ENCODE measurements around the gene RAD23A. TPM values are rescaled to one million over a fixed set of nuclear protein-coding genes. Genes with fewer than 3 reads are reported as not detected.
"Not testable (repeated sequence)": the region's sequence is repeated elsewhere in the genome, so short reads cannot be mapped to it uniquely, and the experiment has no call there.

Gene RAD23A
- total RNA-seq, 1 donor from 2014 or later, result 37.7 TPM

- no peaks in the 10 kb centered on the region for H3K27me3 ChIP-seq
- H3K9ac ChIP-seq, result no peak overlapping the region
- H3K4me1 Mint-ChIP-seq, result peaks cover 16% of the 10 kb centered on the region
- H3K36me3 Mint-ChIP-seq, result peaks cover 14% of the 10 kb centered on the region
- no peaks in the 10 kb centered on the region for H3K4me1 ChIP-seq
- H3K36me3 ChIP-seq, result no peaks in the 10 kb centered on the region
- H3F3A ChIP-seq (ENCODE audit: low read depth), result peaks cover 59% of the 10 kb centered on the region
- no peak overlapping the region for H2AFZ ChIP-seq (replicated peaks)
- H4K20me1 ChIP-seq (ENCODE audit: low read depth), result peaks cover 15% of the 10 kb centered on the region
- H3K79me2 ChIP-seq (ENCODE audit: low read depth), result peaks cover 34% of the 10 kb centered on the region
- H3K4me3 Mint-ChIP-seq, result peak overlapping the region; percentile 39
- no peak overlapping the region for H3K4me3 ChIP-seq
- H3K27ac ChIP-seq, result no peak overlapping the region
- H3K4me2 ChIP-seq, result no peak overlapping the region
- H3K27ac Mint-ChIP-seq, result no peak overlapping the region
- TF ChIP-seq CTCF (IDR thresholded peaks at IDR 0.05), result no peak
- no peak for TF ChIP-seq EZH2phosphoT487 (IDR thresholded peaks at IDR 0.05)
- TF ChIP-seq EZH2 (IDR thresholded peaks at IDR 0.05), result no peak
- H3K9me3 Mint-ChIP-seq, result no peaks in the 10 kb centered on the region
- no peak for DNase-seq (ENCODE audit: low spot score)
- H3K27me3 Mint-ChIP-seq (ENCODE audit: insufficient read depth, low read depth), result peaks cover 8% of the 10 kb centered on the region
- H3K9me3 ChIP-seq (ENCODE audit: low read depth), result no peaks in the 10 kb centered on the region
Observed at GRCh38 chr19:12954612-12954962, 8.9 kb downstream of the RAD23A start.

GRCh38 chr19:12955575-12955974 is 9.9 kb downstream of the RAD23A start:
- H3K4me3 ChIP-seq, result peak overlapping the region; percentile 82

GRCh38 chr19:12955996-12956395 is 10.3 kb downstream of the RAD23A start:
- no peaks in the 10 kb centered on the region for H3K36me3 ChIP-seq
- peak overlapping the region; percentile 82 for H3K4me3 ChIP-seq
- Mint-ChIP-seq H3K27ac (no peak overlapping the region), H3K4me3 (peak overlapping the region; percentile 88), H3K9me3 (no peaks in the 10 kb centered on the region), H3K27me3 (ENCODE audit: insufficient read depth, low read depth) (peaks cover 6% of the 10 kb centered on the region), H3K36me3 (peaks cover 8% of the 10 kb centered on the region), H3K4me1 (peaks cover 16% of the 10 kb centered on the region)
- no peaks in the 10 kb centered on the region for H3K4me1 ChIP-seq
- no peaks in the 10 kb centered on the region for H3K9me3 ChIP-seq (ENCODE audit: low read depth)
- peaks cover 57% of the 10 kb centered on the region for H3F3A ChIP-seq (ENCODE audit: low read depth)
- no peak overlapping the region for H2AFZ ChIP-seq (replicated peaks)
- H3K27ac ChIP-seq, result no peak overlapping the region
- TF ChIP-seq CTCF (IDR thresholded peaks at IDR 0.05), result no peak
- no peak for DNase-seq (ENCODE audit: low spot score)
- no peaks in the 10 kb centered on the region for H3K27me3 ChIP-seq
- peaks cover 15% of the 10 kb centered on the region for H4K20me1 ChIP-seq (ENCODE audit: low read depth)
- H3K9ac ChIP-seq, result no peak overlapping the region
- peaks cover 34% of the 10 kb centered on the region for H3K79me2 ChIP-seq (ENCODE audit: low read depth)
- peak overlapping the region; percentile 83 for H3K4me2 ChIP-seq

More at GRCh38 chr19:12955575-12955974, 9.9 kb downstream of the RAD23A start:
- H3K9ac ChIP-seq; H2AFZ ChIP-seq (replicated peaks); H3K36me3 ChIP-seq; H3K36me3 Mint-ChIP-seq; H3K27me3 ChIP-seq; H3K27ac Mint-ChIP-seq; H3K27me3 Mint-ChIP-seq (ENCODE audit: insufficient read depth, low read depth); H3K4me1 ChIP-seq; H3K9me3 ChIP-seq (ENCODE audit: low read depth); DNase-seq (ENCODE audit: low spot score); H3K9me3 Mint-ChIP-seq; H3K27ac ChIP-seq: not testable (repeated sequence)
- Histone ChIP-seq H3K79me2 (ENCODE audit: low read depth) (peaks cover 34% of the 10 kb centered on the region), H3K4me2 (peak overlapping the region; percentile 83), H4K20me1 (ENCODE audit: low read depth) (peaks cover 15% of the 10 kb centered on the region), H3F3A (ENCODE audit: low read depth) (peaks cover 59% of the 10 kb centered on the region)
- peaks cover 16% of the 10 kb centered on the region for H3K4me1 Mint-ChIP-seq
- peak overlapping the region; percentile 88 for H3K4me3 Mint-ChIP-seq

DNA sequence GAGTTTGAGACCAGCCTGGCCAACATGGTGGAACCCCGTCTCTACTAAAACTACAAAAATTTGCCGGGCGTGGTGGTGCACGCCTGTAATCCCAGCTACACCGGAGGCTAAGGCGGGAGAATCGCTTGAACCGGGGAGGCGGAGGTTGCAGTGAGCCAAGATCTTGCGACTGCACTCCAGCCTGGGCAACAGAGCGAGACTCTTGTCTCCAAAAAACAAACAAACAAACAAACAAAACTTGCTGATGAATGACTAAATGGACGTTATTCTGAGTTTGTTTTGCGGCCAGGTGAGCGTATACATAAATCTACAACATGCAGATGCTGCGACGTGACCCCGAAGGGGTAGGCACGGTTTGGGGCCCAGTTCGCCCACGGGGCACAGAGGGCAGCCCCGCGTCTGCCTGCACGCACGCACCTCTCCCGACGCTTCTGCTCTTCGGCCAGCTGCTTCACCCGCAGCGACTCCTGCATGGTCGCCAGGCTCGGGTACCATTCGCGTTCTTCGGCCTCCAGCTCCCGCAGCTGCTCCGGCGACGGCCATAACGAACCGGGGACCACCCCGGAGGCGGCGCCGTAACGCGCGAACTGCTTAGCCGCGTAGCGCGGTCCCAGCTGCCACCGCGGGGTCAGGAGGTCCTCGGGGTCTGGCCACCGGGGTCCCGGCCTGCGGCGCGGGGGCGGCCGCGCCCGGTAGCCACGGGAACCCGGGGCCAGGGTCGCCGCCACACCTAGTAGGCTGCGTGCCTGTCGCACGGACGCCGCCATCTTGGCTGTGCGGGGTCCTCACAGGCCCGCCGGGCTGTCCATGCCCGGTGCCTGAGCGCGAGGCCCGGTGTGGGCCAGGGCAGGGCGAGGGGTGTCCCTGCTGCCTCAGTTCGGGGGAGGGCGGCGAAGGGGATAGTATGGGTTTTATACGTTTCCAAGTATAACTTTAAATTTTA is 11.1 kb downstream of the RAD23A start, which contains the start of gene GADD45GIP1:
TSS of gene GADD45GIP1 (minus strand) at position 778 of the 943 bp plus-strand sequence. CDS start at position 767, 11 bp downstream.
- Histone ChIP-seq H3K79me2 (ENCODE audit: low read depth) (peaks cover 34% of the 10 kb centered on the region), H3K4me3 (peak within 1 kb of the TSS; percentile 82), H3K4me2 (peak within 1 kb of the TSS; percentile 83), H3K27ac (peak within 1 kb of the TSS; percentile 72), H3K9me3 (ENCODE audit: low read depth) (no peaks in the 10 kb centered on the region), H3K9ac (peak within 1 kb of the TSS; percentile 73), H3K36me3 (no peaks in the 10 kb centered on the region), H2AFZ (replicated peaks) (peak within 1 kb of the TSS; percentile 77), H4K20me1 (ENCODE audit: low read depth) (peaks cover 15% of the 10 kb centered on the region), H3F3A (ENCODE audit: low read depth) (peaks cover 51% of the 10 kb centered on the region), H3K4me1 (no peaks in the 10 kb centered on the region), H3K27me3 (no peaks in the 10 kb centered on the region)
- no peak for TF ChIP-seq EZH2phosphoT487 (IDR thresholded peaks at IDR 0.05)
- TF ChIP-seq EZH2 (IDR thresholded peaks at IDR 0.05), result no peak
- TF ChIP-seq CTCF (IDR thresholded peaks at IDR 0.05), result no peak
- peaks cover 6% of the 10 kb centered on the region for H3K36me3 Mint-ChIP-seq
- H3K4me3 Mint-ChIP-seq, result peak within 1 kb of the TSS; percentile 88
- H3K4me1 Mint-ChIP-seq, result peaks cover 16% of the 10 kb centered on the region
- peak within 1 kb of the TSS; percentile 90 for H3K27ac Mint-ChIP-seq
- H3K9me3 Mint-ChIP-seq, result no peaks in the 10 kb centered on the region
- peaks cover 6% of the 10 kb centered on the region for H3K27me3 Mint-ChIP-seq (ENCODE audit: insufficient read depth, low read depth)
- DNase-seq (ENCODE audit: low spot score), result peak; percentile 89

DNA sequence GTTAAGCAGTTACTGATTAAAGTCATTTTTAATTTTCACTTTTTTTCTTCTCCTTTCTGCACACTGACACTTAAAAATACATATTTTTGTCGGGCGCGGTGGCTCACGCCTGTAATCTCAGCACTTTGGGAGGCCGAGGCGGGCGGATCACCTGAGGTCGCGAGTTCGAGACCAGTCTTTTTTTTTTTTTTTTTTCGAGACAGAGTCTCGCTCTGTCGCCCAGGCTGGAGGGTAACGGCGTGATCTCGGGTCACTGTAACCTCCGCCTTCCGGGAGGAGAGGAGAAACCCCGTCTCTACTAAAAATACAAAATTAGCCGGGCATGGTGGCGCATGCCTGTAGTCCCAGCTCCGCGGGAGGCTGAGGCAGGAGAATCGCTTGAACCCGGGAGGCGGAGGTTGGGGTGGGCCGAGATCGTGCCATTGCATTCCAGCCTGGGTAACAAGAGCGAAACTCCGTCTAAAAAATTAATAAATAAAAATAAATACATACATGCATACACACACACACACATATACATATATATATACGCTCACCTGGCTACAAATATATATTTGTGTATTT is 11.8 kb downstream of the RAD23A start:
- not testable (repeated sequence) for H3K36me3 ChIP-seq; H3K4me1 ChIP-seq; DNase-seq (ENCODE audit: low spot score); H3K36me3 Mint-ChIP-seq; H3K27me3 Mint-ChIP-seq (ENCODE audit: insufficient read depth, low read depth); H3K27ac ChIP-seq; H3K9me3 Mint-ChIP-seq; H3K9ac ChIP-seq; H3K27me3 ChIP-seq; H3K9me3 ChIP-seq (ENCODE audit: low read depth)
- peaks cover 16% of the 10 kb centered on the region for H3K4me1 Mint-ChIP-seq
- peak overlapping the region; percentile 83 for H3K4me2 ChIP-seq
- peak overlapping the region; percentile 90 for H3K27ac Mint-ChIP-seq
- H3F3A ChIP-seq (ENCODE audit: low read depth), result peaks cover 48% of the 10 kb centered on the region
- H3K4me3 ChIP-seq, result peak overlapping the region; percentile 82
- H3K4me3 Mint-ChIP-seq, result peak overlapping the region; percentile 87
- peaks cover 34% of the 10 kb centered on the region for H3K79me2 ChIP-seq (ENCODE audit: low read depth)
- peaks cover 15% of the 10 kb centered on the region for H4K20me1 ChIP-seq (ENCODE audit: low read depth)
- H2AFZ ChIP-seq (replicated peaks), result peak overlapping the region; percentile 77

Measured in neural progenitor cell (in vitro differentiated cells).